ENCODE data around the gene PLPPR1.

Gene PLPPR1

GRCh38 chr9:101047848-101048397, 19.4 kb downstream of the PLPPR1 start:
- no peak for DNase-seq (ENCODE audit: low read depth in 2 of 2)

DNA sequence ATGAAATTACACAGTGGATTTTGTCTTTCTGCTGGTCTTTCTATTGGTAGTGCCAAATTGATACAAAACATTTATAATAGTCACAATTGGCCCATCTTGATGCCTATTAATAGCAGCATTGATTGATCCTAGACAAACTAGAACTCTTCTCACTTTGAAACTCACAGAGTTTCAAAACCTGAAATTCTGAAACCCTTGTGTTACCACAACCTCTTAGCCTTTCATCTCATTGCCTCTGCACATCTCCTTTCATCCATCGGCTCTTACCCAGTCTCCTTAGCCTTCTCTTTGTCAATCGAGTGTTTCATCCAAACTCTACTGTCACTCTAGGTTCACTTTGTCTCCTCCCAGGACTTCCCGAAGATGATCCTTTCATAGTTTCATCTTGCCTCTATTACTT, 22.1 kb downstream of the PLPPR1 start:
- DNase-seq (ENCODE audit: low read depth in 2 of 2): no peak

- DNase-seq (ENCODE audit: low read depth in 2 of 2): no peak
Measured at GRCh38 chr9:101054657-101055056, 26.1 kb downstream of the PLPPR1 start.

- no peak for DNase-seq (ENCODE audit: low read depth in 2 of 2)
Measured at GRCh38 chr9:101055516-101055915, 27.0 kb downstream of the PLPPR1 start.

DNA sequence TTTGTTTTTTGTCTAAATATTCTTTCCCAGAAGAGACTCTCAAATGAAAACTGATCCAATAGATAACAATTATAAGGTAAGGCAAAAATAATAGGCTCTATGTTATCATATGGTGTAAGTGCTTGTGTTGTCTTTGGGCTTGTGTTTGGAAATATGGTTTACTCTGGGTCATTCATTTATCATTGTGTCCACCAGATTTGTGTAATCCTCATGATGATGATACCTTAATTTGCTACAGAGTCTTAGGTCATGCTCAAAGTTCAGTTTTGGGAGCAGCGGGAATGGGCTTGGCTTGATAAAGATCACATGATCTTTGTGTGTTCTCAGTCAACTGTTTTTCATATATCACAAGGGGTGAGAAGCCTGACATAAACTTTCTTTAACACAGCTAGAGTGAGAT, 34.2 kb downstream of the PLPPR1 start:
- DNase-seq (ENCODE audit: low read depth in 2 of 2): no peak

- no peak for DNase-seq (ENCODE audit: low read depth in 2 of 2)
Measured at GRCh38 chr9:101063192-101063591, 34.7 kb downstream of the PLPPR1 start.

DNA sequence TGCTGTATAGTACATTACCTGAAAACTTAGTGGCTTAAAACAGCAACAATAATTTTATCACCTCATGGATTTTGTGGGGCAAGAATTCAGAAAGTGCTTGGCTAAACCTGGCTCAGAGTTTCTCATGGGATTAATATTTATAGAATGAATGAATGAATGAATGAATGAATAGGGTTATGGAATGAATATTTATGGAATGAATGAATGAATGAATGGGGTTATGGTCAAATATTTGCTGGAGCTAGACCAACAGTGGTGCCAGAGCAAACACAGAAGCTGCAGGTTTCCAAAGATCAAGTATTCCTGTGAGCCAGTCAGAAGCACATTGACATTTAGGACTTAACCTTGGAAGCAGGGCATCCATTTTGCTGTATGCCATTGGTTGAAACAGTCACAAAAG, 35.7 kb downstream of the PLPPR1 start:
- DNase-seq (ENCODE audit: low read depth in 2 of 2): no peak

- no peak for DNase-seq (ENCODE audit: low read depth in 2 of 2)
Measured at GRCh38 chr9:101065930-101066329, 37.4 kb downstream of the PLPPR1 start.

DNA sequence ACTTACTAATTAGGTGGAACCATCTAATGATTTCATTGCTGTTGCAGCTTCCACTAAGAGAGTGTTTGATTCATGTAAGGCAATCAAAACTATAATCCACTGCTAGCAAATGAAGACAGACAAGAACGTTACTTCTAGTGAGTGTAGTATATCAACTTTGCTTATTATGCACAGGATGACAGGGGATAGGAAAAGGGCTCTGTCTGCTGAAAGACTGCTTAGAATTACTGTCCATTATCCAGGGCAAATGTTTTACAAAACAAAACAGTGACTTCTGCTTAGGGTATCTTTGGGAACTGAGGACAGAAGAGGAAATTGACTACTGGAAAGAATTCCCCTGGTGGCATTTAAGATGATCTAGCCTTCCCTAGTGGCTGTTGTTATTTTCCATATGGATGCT, 40.2 kb downstream of the PLPPR1 start:
- no peak for DNase-seq (ENCODE audit: low read depth in 2 of 2)

- DNase-seq (ENCODE audit: low read depth in 2 of 2): no peak
Measured at GRCh38 chr9:101072259-101072658, 43.7 kb downstream of the PLPPR1 start.

DNA sequence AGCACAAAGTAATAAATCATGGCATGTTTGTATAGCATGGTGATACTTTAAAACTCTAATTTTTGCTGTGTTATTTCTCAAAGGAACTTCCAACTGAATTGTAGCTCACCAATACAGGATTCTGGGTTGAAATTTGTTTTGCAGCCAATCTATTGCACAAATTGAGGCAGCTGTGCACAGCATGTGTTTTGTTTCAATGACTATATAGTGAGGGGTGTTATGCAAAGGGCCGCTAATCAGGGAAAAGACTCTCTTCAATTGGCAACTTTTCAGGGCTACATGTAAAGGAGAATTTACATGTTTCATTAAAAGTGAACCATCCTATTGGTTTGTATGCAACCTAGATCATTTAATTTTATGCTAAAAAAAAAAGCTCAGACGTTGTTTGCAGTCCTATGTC, 44.6 kb downstream of the PLPPR1 start:
- DNase-seq (ENCODE audit: low read depth in 2 of 2): no peak

- DNase-seq (ENCODE audit: low read depth in 2 of 2): no peak
Measured at GRCh38 chr9:101081641-101082040, 53.1 kb downstream of the PLPPR1 start.

DNA sequence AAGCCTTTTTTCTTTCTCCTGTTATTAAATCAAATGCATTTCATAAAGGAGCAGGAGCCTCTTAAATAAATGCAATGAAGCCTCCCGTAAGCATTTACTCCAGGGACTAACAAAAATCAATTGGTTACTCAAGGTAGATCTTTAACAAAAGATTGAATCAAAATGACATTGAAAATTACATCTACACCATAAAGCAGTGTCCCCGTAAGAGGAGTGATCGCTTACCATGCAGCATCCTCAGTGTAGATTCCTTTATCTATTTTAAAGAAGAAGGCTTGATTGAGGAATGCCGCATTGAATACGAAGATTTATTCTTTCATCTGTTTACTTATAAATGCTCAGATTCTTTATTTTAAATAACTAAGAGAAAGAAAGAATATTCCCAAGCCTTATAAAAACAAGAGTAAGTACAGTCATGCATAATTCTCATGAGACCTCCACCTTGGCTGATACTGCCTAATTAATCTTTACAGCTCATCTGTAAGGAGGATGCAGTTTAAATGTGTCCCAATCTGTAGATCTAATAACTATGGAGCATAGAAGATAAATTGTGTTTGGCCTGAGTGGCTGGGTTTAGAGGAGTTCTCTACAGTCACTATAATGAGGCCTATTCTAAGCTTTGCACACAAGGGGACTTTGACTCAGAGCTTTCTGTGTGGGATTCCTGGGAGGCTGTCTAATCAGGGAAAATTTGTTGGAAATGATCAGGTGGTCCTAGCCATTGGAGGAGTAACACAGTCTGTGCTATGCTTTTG, 55.1 kb downstream of the PLPPR1 start:
- DNase-seq (ENCODE audit: low read depth in 2 of 2): no peak

GRCh38 chr9:101087426-101087825, 58.9 kb downstream of the PLPPR1 start:
- DNase-seq (ENCODE audit: low read depth in 2 of 2): no peak

GRCh38 chr9:101092922-101093321, 64.4 kb downstream of the PLPPR1 start:
- no peak for DNase-seq (ENCODE audit: low read depth in 2 of 2)

GRCh38 chr9:101093620-101094019, 65.1 kb downstream of the PLPPR1 start:
- no peak for DNase-seq (ENCODE audit: low read depth in 2 of 2)

DNA sequence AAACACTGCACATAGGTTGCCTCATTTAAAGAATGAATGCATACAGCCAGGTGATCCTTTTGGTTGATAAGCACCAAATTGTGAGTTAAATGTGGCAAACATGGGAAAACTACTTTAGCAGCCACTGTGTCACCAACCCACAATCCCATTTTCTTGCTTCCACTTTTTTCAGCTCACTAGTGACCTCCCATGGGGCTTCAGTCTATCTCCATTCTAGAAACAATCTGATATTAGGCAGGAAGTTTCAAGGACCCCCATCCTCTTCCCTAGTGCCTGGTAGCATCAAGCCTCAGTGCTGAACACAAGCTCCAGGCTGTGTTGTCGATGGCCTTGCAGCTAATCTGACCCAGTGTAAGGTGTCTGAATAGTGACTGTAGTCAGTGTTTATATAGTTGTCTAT, 66.2 kb downstream of the PLPPR1 start:
- DNase-seq (ENCODE audit: low read depth in 2 of 2): no peak

DNA sequence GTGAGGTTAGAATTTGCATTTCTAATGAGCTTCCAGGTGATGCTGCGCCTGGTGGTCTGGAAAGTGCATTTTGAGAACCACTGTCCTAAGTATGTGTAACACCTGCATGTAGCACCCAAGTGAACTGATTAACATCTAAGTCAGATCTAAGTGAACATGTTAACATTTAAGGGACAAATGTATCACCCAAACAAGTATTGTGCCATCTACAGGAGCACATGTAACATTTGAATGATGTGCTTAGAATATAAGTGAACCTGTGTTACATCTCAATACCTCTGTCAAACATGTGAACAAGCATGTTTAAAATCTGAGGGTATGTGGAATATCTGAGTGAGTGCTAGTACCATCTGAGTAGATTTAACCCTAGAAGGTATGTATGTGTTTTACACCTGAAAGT, 68.7 kb downstream of the PLPPR1 start:
- DNase-seq (ENCODE audit: low read depth in 2 of 2): no peak

- no peak for DNase-seq (ENCODE audit: low read depth in 2 of 2)
Measured at GRCh38 chr9:101098392-101098791, 69.9 kb downstream of the PLPPR1 start.

DNA sequence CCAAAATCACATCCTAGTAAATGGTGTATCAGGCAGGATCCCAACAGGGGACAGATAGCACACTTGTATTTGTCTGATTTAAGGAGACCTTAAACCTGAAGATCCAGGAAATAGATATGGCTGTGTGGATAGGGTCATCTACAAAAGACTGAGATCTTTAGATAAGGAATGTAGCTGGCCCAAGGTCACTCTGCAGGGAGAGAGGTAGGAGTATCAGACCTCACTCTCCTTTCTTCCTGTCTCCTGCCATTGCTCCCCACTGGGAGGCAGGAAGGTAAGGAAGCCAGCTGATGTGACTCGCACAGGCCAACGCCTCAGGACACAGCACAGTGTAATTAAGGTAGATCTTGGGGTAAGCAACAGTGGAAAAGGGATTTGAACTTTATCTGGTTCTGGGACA, 85.8 kb downstream of the PLPPR1 start:
- DNase-seq (ENCODE audit: low read depth in 2 of 2): no peak

- no peak for DNase-seq (ENCODE audit: low read depth in 2 of 2)
Measured at GRCh38 chr9:101115102-101115501, 86.6 kb downstream of the PLPPR1 start.

DNA sequence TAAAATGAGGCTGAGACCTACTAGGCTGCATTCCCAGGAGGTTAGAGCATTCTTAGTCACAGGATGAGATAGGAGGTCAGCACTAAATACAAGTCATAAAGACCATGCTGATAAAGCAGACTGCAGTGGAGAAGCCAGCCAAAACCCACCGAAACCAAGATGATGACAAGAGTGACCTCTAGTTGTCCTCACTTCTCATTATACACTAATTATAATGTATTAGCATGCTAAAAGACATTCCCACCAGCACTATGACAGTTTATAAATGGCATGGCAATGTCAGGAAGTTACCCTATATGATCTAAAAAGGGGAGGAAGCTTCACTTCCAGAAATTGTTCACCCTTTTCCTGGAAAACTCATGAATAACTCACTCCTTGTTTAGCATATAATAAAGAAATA, 88.6 kb downstream of the PLPPR1 start:
- DNase-seq (ENCODE audit: low read depth in 2 of 2): no peak

GRCh38 chr9:101119206-101119819, 90.8 kb downstream of the PLPPR1 start:
- DNase-seq (ENCODE audit: low read depth in 2 of 2): peak in 1 of 2 donors; percentile 21

Data from stimulated activated CD4-positive, alpha-beta T cell treated with anti-CD3 and anti-CD28 coated beads, Interleukin-15, amount 100 ng/mL, for 48 hours (primary cell).